Neural progenitor cell (in vitro differentiated cells): ENCODE measurements around the gene ADGRA1.

Experiments used
- CTCF ChIP-seq: fragments of 200-600 bp; sonication (generic); IDR thresholded peaks from 2 replicates; pipeline ENCODE4 v1.5.1; 2017; ENCODE audit warnings: antibody characterized with exemption, mild to moderate bottlenecking
- EZH2 ChIP-seq: fragments of 200-600 bp; sonication (generic); IDR thresholded peaks from 2 replicates; pipeline ENCODE4 v1.6.1; 2017; ENCODE audit warnings: antibody characterized with exemption, mild to moderate bottlenecking, moderate library complexity

GRCh38 chr10:133132473-133133291, 45.0 kb downstream of the ADGRA1 start:
- no peak for TF ChIP-seq CTCF
- TF ChIP-seq EZH2 = no peak
